NCI-H510A (cell line): ENCODE results near the gene CCDC97.
"Not testable (repeated sequence)": the region's sequence is repeated elsewhere in the genome, so short reads cannot be mapped to it uniquely, and the experiment has no call there.

ENCODE experiments used
- DNase-seq: peaks from one replicate; lab custom pipeline; 2025; lab: John Stamatoyannopoulos, UW

The CCDC97 gene

GRCh38 chr19:41364524-41365391 lies 54.8 kb downstream of the CCDC97 start:
- DNase-seq: no peak

GRCh38 chr19:41366089-41366488 lies 56.1 kb downstream of the CCDC97 start:
- DNase-seq: no peak

GRCh38 chr19:41367848-41368301 lies 57.9 kb downstream of the CCDC97 start:
- no peak for DNase-seq

- DNase-seq: no peak
Measured at GRCh38 chr19:41369769-41370168, 59.8 kb downstream of the CCDC97 start.

- DNase-seq: not testable (repeated sequence)
Measured at GRCh38 chr19:41371119-41371518, 61.1 kb downstream of the CCDC97 start.

- no peak for DNase-seq
Measured at GRCh38 chr19:41371541-41371940, 61.6 kb downstream of the CCDC97 start.

GRCh38 chr19:41372501-41372900 lies 62.5 kb downstream of the CCDC97 start:
- DNase-seq: no peak

- peak; percentile 69 for DNase-seq
Measured at GRCh38 chr19:41373993-41374392, 64.0 kb downstream of the CCDC97 start.
